ENCODE results near the gene RBP3.

The RBP3 gene

GRCh38 chr10:47337310-47337709 lies 10.9 kb upstream of the RBP3 start:
- Histone ChIP-seq H3K36me3 (ENCODE audit: insufficient read depth, low read length) (no peaks in the 10 kb centered on the region), H3K27me3 (ENCODE audit: insufficient read depth, low read length) (peaks cover 91% of the 10 kb centered on the region), H3K4me1 (ENCODE audit: control insufficient read depth, insufficient read depth, low read length, unreplicated experiment) (no peaks in the 10 kb centered on the region), H3K79me2 (ENCODE audit: control insufficient read depth, insufficient read depth, low read length, unreplicated experiment) (no peaks in the 10 kb centered on the region), H2AFZ (ENCODE audit: low read length, unreplicated experiment) (no peak overlapping the region), H3K4me3 (ENCODE audit: low read depth, low read length) (no peak overlapping the region), H3K27ac (ENCODE audit: low read depth, low read length) (no peak overlapping the region)

GRCh38 chr10:47339186-47339735 lies 8.9 kb upstream of the RBP3 start:
- no peaks in the 10 kb centered on the region for H3K4me1 ChIP-seq (ENCODE audit: control insufficient read depth, insufficient read depth, low read length, unreplicated experiment)
- no peak overlapping the region for H2AFZ ChIP-seq (ENCODE audit: low read length, unreplicated experiment)
- no peaks in the 10 kb centered on the region for H3K79me2 ChIP-seq (ENCODE audit: control insufficient read depth, insufficient read depth, low read length, unreplicated experiment)
- H3K36me3 ChIP-seq (ENCODE audit: insufficient read depth, low read length) = no peaks in the 10 kb centered on the region
- H3K4me3 ChIP-seq (ENCODE audit: low read depth, low read length) = no peak overlapping the region
- peaks cover 88% of the 10 kb centered on the region for H3K27me3 ChIP-seq (ENCODE audit: insufficient read depth, low read length)
- H3K27ac ChIP-seq (ENCODE audit: low read depth, low read length) = no peak overlapping the region

- Histone ChIP-seq H3K79me2 (ENCODE audit: control insufficient read depth, insufficient read depth, low read length, unreplicated experiment) (no peaks in the 10 kb centered on the region), H3K27ac (ENCODE audit: low read depth, low read length) (no peak overlapping the region), H3K36me3 (ENCODE audit: insufficient read depth, low read length) (no peaks in the 10 kb centered on the region), H3K4me3 (ENCODE audit: low read depth, low read length) (no peak overlapping the region), H3K4me1 (ENCODE audit: control insufficient read depth, insufficient read depth, low read length, unreplicated experiment) (no peaks in the 10 kb centered on the region), H2AFZ (ENCODE audit: low read length, unreplicated experiment) (no peak overlapping the region), H3K27me3 (ENCODE audit: insufficient read depth, low read length) (peaks cover 86% of the 10 kb centered on the region)
Observed at GRCh38 chr10:47339759-47340607, 8.2 kb upstream of the RBP3 start.

GRCh38 chr10:47340608-47341170 lies 7.5 kb upstream of the RBP3 start:
- H3K36me3 ChIP-seq (ENCODE audit: insufficient read depth, low read length) = no peaks in the 10 kb centered on the region
- H3K27ac ChIP-seq (ENCODE audit: low read depth, low read length) = no peak overlapping the region
- H3K4me3 ChIP-seq (ENCODE audit: low read depth, low read length) = no peak overlapping the region
- no peaks in the 10 kb centered on the region for H3K79me2 ChIP-seq (ENCODE audit: control insufficient read depth, insufficient read depth, low read length, unreplicated experiment)
- no peaks in the 10 kb centered on the region for H3K4me1 ChIP-seq (ENCODE audit: control insufficient read depth, insufficient read depth, low read length, unreplicated experiment)
- H2AFZ ChIP-seq (ENCODE audit: low read length, unreplicated experiment) = no peak overlapping the region
- H3K27me3 ChIP-seq (ENCODE audit: insufficient read depth, low read length) = peaks cover 86% of the 10 kb centered on the region

- Histone ChIP-seq H3K36me3 (ENCODE audit: insufficient read depth, low read length) (no peaks in the 10 kb centered on the region), H3K4me3 (ENCODE audit: low read depth, low read length) (no peak overlapping the region), H3K27ac (ENCODE audit: low read depth, low read length) (no peak overlapping the region), H3K4me1 (ENCODE audit: control insufficient read depth, insufficient read depth, low read length, unreplicated experiment) (no peaks in the 10 kb centered on the region), H2AFZ (ENCODE audit: low read length, unreplicated experiment) (no peak overlapping the region), H3K27me3 (ENCODE audit: insufficient read depth, low read length) (peaks cover 49% of the 10 kb centered on the region), H3K79me2 (ENCODE audit: control insufficient read depth, insufficient read depth, low read length, unreplicated experiment) (no peaks in the 10 kb centered on the region)
Observed at GRCh38 chr10:47344996-47345870, 2.9 kb upstream of the RBP3 start.

- Histone ChIP-seq H3K27me3 (ENCODE audit: insufficient read depth, low read length) (peaks cover 42% of the 10 kb centered on the region), H3K79me2 (ENCODE audit: control insufficient read depth, insufficient read depth, low read length, unreplicated experiment) (no peaks in the 10 kb centered on the region), H3K27ac (ENCODE audit: low read depth, low read length) (no peak overlapping the region), H3K36me3 (ENCODE audit: insufficient read depth, low read length) (no peaks in the 10 kb centered on the region), H3K4me3 (ENCODE audit: low read depth, low read length) (no peak overlapping the region), H3K4me1 (ENCODE audit: control insufficient read depth, insufficient read depth, low read length, unreplicated experiment) (no peaks in the 10 kb centered on the region), H2AFZ (ENCODE audit: low read length, unreplicated experiment) (no peak overlapping the region)
Observed at GRCh38 chr10:47346581-47347302, 1.4 kb upstream of the RBP3 start.

- Histone ChIP-seq H3K4me3 (ENCODE audit: low read depth, low read length) (no peak overlapping the region), H3K36me3 (ENCODE audit: insufficient read depth, low read length) (no peaks in the 10 kb centered on the region), H2AFZ (ENCODE audit: low read length, unreplicated experiment) (no peak overlapping the region), H3K79me2 (ENCODE audit: control insufficient read depth, insufficient read depth, low read length, unreplicated experiment) (no peaks in the 10 kb centered on the region), H3K4me1 (ENCODE audit: control insufficient read depth, insufficient read depth, low read length, unreplicated experiment) (no peaks in the 10 kb centered on the region), H3K27me3 (ENCODE audit: insufficient read depth, low read length) (peaks cover 36% of the 10 kb centered on the region), H3K27ac (ENCODE audit: low read depth, low read length) (no peak overlapping the region)
Observed at GRCh38 chr10:47347303-47347675, 874 bp upstream of the RBP3 start.

- Histone ChIP-seq H2AFZ (ENCODE audit: low read length, unreplicated experiment) (no peak overlapping the region), H3K27ac (ENCODE audit: low read depth, low read length) (no peak overlapping the region), H3K27me3 (ENCODE audit: insufficient read depth, low read length) (peaks cover 23% of the 10 kb centered on the region), H3K79me2 (ENCODE audit: control insufficient read depth, insufficient read depth, low read length, unreplicated experiment) (no peaks in the 10 kb centered on the region), H3K4me3 (ENCODE audit: low read depth, low read length) (no peak overlapping the region), H3K4me1 (ENCODE audit: control insufficient read depth, insufficient read depth, low read length, unreplicated experiment) (no peaks in the 10 kb centered on the region), H3K36me3 (ENCODE audit: insufficient read depth, low read length) (no peaks in the 10 kb centered on the region)
Observed at GRCh38 chr10:47348661-47349470, 703 bp downstream of the RBP3 start.

- H3K4me1 ChIP-seq (ENCODE audit: control insufficient read depth, insufficient read depth, low read length, unreplicated experiment) = no peaks in the 10 kb centered on the region
- H2AFZ ChIP-seq (ENCODE audit: low read length, unreplicated experiment) = no peak overlapping the region
- no peak overlapping the region for H3K4me3 ChIP-seq (ENCODE audit: low read depth, low read length)
- H3K79me2 ChIP-seq (ENCODE audit: control insufficient read depth, insufficient read depth, low read length, unreplicated experiment) = no peaks in the 10 kb centered on the region
- peaks cover 21% of the 10 kb centered on the region for H3K27me3 ChIP-seq (ENCODE audit: insufficient read depth, low read length)
- no peaks in the 10 kb centered on the region for H3K36me3 ChIP-seq (ENCODE audit: insufficient read depth, low read length)
- H3K27ac ChIP-seq (ENCODE audit: low read depth, low read length) = no peak overlapping the region
Observed at GRCh38 chr10:47349516-47349915, 1.4 kb downstream of the RBP3 start.

Measured in ACC112 (cell line).